A549 (cell line): ENCODE data around the gene CRELD1. TPM values are rescaled to one million over a fixed set of nuclear protein-coding genes. Genes with fewer than 3 reads are reported as not detected.

Source experiments
- ATAC-seq, 2 experiments: fragments of 200-7000 bp in 1 of 2; fragments of >200 bp in 1 of 2; cut with Nextera tagmentation in 1 of 2; cut with Tn5 transposase in 1 of 2; 3 replicates each; pipeline versions ENCODE4 v1.8.0 to v1.9.1; 2018 to 2020; ENCODE audit warnings: mild to moderate bottlenecking in 1 of 2, moderate library complexity in 1 of 2
- CTCF ChIA-PET: fragments of 300-600 bp; sonication (Branson Sonifier 250); formaldehyde crosslinking; extraction: SDS; loops from one replicate; lab custom pipeline; 2021; ENCODE audit warnings: antibody characterized with exemption, inconsistent platforms; lab: Yijun Ruan, JAX
- POLR2A ChIA-PET: fragments of 350-600 bp; formaldehyde crosslinking; extraction: SDS; loops from one replicate; lab custom pipeline; 2021; ENCODE audit warnings: antibody characterized with exemption, inconsistent platforms; lab: Yijun Ruan, JAX
- DNase-seq, 2 experiments: peaks; one replicate each; pipeline versions ENCODE4 v3.0.0 to v3.0.0-alpha.2; 2011 to 2016; ENCODE audit warnings: low read depth in 1 of 2, low spot score in 1 of 2
- FAIRE-seq: peaks from 2 replicates; lab custom pipeline; 2011; peaks lifted over from hg19 to GRCh38; lab: Jason Lieb, UNC
- H3K27ac ChIP-seq, 2 experiments: fragments of >200 bp; sonication (Bioruptor Twin); formaldehyde crosslinking; 3 replicates each; pipeline ENCODE4 v1.5.1; 2016 to 2017
- H3K4me1 ChIP-seq: fragments of >200 bp; sonication (Bioruptor Twin); formaldehyde crosslinking; 3 replicates; pipeline ENCODE4 v1.6.1; 2016
- H3K4me2 ChIP-seq: fragments of >200 bp; sonication (Bioruptor Twin); formaldehyde crosslinking; 3 replicates; pipeline ENCODE4 v1.6.1; 2016
- H3K4me3 ChIP-seq: fragments of >200 bp; sonication (Bioruptor Twin); formaldehyde crosslinking; 3 replicates; pipeline ENCODE4 v1.5.1; 2016
- H3K9me3 ChIP-seq: fragments of >200 bp; sonication (Bioruptor Twin); formaldehyde crosslinking; 3 replicates; pipeline ENCODE4 v1.6.1; 2016
- CHD2 ChIP-seq: fragments of 150-350 bp; IDR thresholded peaks from 2 replicates; pipeline ENCODE4 v1.6.1; 2014; ENCODE audit warnings: low read length; ENCODE audit not compliant: partially characterized antibody
- CHD4 ChIP-seq: fragments of 200-600 bp; sonication (generic); IDR thresholded peaks from 2 replicates; pipeline ENCODE4 v1.6.1; 2016; ENCODE audit warnings: antibody characterized with exemption, mild to moderate bottlenecking, borderline replicate concordance
- EHF ChIP-seq: fragments of 250-450 bp; sonication (Bioruptor Pico); IDR thresholded peaks from 2 replicates; pipeline ENCODE4 v1.5.0; 2020; ENCODE audit warnings: mild to moderate bottlenecking
- EP300 ChIP-seq, 2 experiments: fragments of >200 bp; sonication (Bioruptor Twin); formaldehyde crosslinking; IDR thresholded peaks; 2 replicates in 1 of 2; 3 replicates in 1 of 2; pipeline ENCODE4 v1.6.1; 2016 to 2017
- FOXS1 ChIP-seq: fragments of 250-450 bp; sonication (Bioruptor Pico); IDR thresholded peaks from 2 replicates; pipeline ENCODE4 v1.5.0; 2020; ENCODE audit warnings: mild to moderate bottlenecking, moderate library complexity
- GATA3 ChIP-seq: IDR thresholded peaks from 2 replicates; pipeline ENCODE4 v1.6.1; 2012; ENCODE audit warnings: borderline replicate concordance
- HDAC2 ChIP-seq: fragments of 200-600 bp; sonication (generic); IDR thresholded peaks from 2 replicates; pipeline ENCODE4 v1.6.1; 2016
- HEYL ChIP-seq: fragments of 250-450 bp; sonication (Bioruptor Pico); IDR thresholded peaks from 2 replicates; pipeline ENCODE4 v1.8.0; 2021; ENCODE audit warnings: mild to moderate bottlenecking, moderate library complexity
- HOXA7 ChIP-seq: fragments of 250-450 bp; sonication (Bioruptor Pico); IDR thresholded peaks from 2 replicates; pipeline ENCODE4 v1.5.0; 2020; ENCODE audit warnings: mild to moderate bottlenecking, moderate library complexity
- HOXB5 ChIP-seq: fragments of 250-450 bp; sonication (Bioruptor Pico); IDR thresholded peaks from 2 replicates; pipeline ENCODE4 v1.5.0; 2020; ENCODE audit warnings: mild to moderate bottlenecking, moderate library complexity
- JUNB ChIP-seq: fragments of >200 bp; sonication (Bioruptor Twin); formaldehyde crosslinking; IDR thresholded peaks from 2 replicates; pipeline ENCODE4 v1.6.1; 2016
- MAZ ChIP-seq: fragments of 150-350 bp; IDR thresholded peaks from 2 replicates; pipeline ENCODE4 v1.6.1; 2014; ENCODE audit warnings: antibody characterized with exemption, low read depth, low read length, borderline replicate concordance
- POLR2AphosphoS2 ChIP-seq: conservative IDR thresholded peaks from 2 replicates; pipeline ENCODE4 v1.6.1; 2012; ENCODE audit warnings: low read length, improper control_type of control experiment, inconsistent platforms
- REST ChIP-seq: fragments of 200-600 bp; sonication (generic); IDR thresholded peaks from 2 replicates; pipeline ENCODE4 v1.6.1; 2016; ENCODE audit warnings: antibody characterized with exemption, mild to moderate bottlenecking, moderate library complexity
- RNF2 ChIP-seq: fragments of 200-600 bp; sonication (generic); IDR thresholded peaks from 2 replicates; pipeline ENCODE4 v1.6.1; 2016; ENCODE audit warnings: low read depth, mild to moderate bottlenecking, antibody characterized with exemption, moderate library complexity, borderline replicate concordance
- ZC3H11A ChIP-seq: fragments of 450-650 bp; IDR thresholded peaks from 2 replicates; pipeline ENCODE4 v1.6.1; 2014; ENCODE audit warnings: antibody characterized with exemption, mild to moderate bottlenecking
- ZFP36 ChIP-seq: fragments of 450-650 bp; IDR thresholded peaks from 2 replicates; pipeline ENCODE4 v1.6.1; 2014; ENCODE audit warnings: borderline replicate concordance; ENCODE audit not compliant: partially characterized antibody
- ZNF302 ChIP-seq: fragments of 250-450 bp; sonication (Bioruptor Pico); IDR thresholded peaks from 2 replicates; pipeline ENCODE4 v1.9.0; 2021; ENCODE audit warnings: inconsistent platforms, mild to moderate bottlenecking, moderate library complexity
- ZSCAN20 ChIP-seq: fragments of 250-450 bp; sonication (Bioruptor Pico); IDR thresholded peaks from 2 replicates; pipeline ENCODE4 v1.8.0; 2022; ENCODE audit warnings: mild to moderate bottlenecking, moderate library complexity
- WGBS: methylation state at CpG from one replicate; pipeline ENCODE4 v1.1.6; 2017; ENCODE audit errors: missing lambda C conversion rate; 5-methylcytosine and 5-hydroxymethylcytosine counted together
- polyA plus RNA-seq, 4 experiments: library from polyadenylated mRNA; depleted of rRNA in 3 of 4; stranded (reverse); fragments of >200 nt; fragmentation: RNase III in 1 of 4; extraction: RNeasy Plus Mini Kit Qiagen cat#74134 plus additional on column Dnase treatment in 1 of 4; gene quantifications; 2 replicates in 3 of 4; 3 replicates in 1 of 4; pipeline ENCODE4 v1.2.3, GENCODE V29; 2011 to 2017
- TF ChIP-seq, protein P1 (sequence below): fragments of 250-450 bp; sonication (Bioruptor Pico); IDR thresholded peaks from 2 replicates; pipeline ENCODE4 v1.5.0; 2020; ENCODE audit warnings: low read depth, mild to moderate bottlenecking, moderate library complexity
- TF ChIP-seq, protein P2 (sequence below): fragments of 250-450 bp; sonication (Bioruptor Pico); IDR thresholded peaks from 2 replicates; pipeline ENCODE4 v1.5.0; 2021; ENCODE audit warnings: mild to moderate bottlenecking, moderate library complexity, borderline replicate concordance

The CRELD1 gene
- polyA plus RNA-seq, 2 of the 4 experiments (the other 2 are of a cell fraction) = 11.1 to 13.9 TPM

- 89% methylated on average over 8 of the region's 10 CpGs for WGBS
- H3K27ac ChIP-seq = peak overlapping the region; percentile 84 to 89; a peak in 4 of 6 replicates
- peak overlapping the region; percentile 98 for H3K4me2 ChIP-seq
- FAIRE-seq (no peak), ATAC-seq (no peak), DNase-seq (no peak)
- no peak for TF ChIP-seq HOXB5 (CRISPR knock-in tag)
- TF ChIP-seq, protein P1, sequence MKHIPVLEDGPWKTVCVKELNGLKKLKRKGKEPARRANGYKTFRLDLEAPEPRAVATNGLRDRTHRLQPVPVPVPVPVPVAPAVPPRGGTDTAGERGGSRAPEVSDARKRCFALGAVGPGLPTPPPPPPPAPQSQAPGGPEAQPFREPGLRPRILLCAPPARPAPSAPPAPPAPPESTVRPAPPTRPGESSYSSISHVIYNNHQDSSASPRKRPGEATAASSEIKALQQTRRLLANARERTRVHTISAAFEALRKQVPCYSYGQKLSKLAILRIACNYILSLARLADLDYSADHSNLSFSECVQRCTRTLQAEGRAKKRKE = no peak
- TF ChIP-seq GATA3 = no peak
- no peak for TF ChIP-seq POLR2AphosphoS2
- no peak for TF ChIP-seq FOXS1 (CRISPR knock-in tag)
- TF ChIP-seq ZFP36 = no peak
- TF ChIP-seq HEYL (CRISPR knock-in tag) = no peak
- TF ChIP-seq HDAC2 = no peak
- TF ChIP-seq JUNB = no peak
- TF ChIP-seq REST = no peak
- no peak for TF ChIP-seq EHF (CRISPR knock-in tag)
- TF ChIP-seq ZNF302 (CRISPR knock-in tag) = no peak
- TF ChIP-seq ZSCAN20 (CRISPR knock-in tag) = no peak
- TF ChIP-seq, protein P2, sequence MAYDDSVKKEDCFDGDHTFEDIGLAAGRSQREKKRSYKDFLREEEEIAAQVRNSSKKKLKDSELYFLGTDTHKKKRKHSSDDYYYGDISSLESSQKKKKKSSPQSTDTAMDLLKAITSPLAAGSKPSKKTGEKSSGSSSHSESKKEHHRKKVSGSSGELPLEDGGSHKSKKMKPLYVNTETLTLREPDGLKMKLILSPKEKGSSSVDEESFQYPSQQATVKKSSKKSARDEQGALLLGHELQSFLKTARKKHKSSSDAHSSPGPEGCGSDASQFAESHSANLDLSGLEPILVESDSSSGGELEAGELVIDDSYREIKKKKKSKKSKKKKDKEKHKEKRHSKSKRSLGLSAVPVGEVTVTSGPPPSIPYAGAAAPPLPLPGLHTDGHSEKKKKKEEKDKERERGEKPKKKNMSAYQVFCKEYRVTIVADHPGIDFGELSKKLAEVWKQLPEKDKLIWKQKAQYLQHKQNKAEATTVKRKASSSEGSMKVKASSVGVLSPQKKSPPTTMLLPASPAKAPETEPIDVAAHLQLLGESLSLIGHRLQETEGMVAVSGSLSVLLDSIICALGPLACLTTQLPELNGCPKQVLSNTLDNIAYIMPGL (CRISPR knock-in tag) = no peak
- TF ChIP-seq MAZ = no peak
- TF ChIP-seq RNF2 = no peak
- TF ChIP-seq EP300 (IDR thresholded peaks at IDR 0.05) = no peak
- no peak for TF ChIP-seq CHD4
- no peak for TF ChIP-seq CHD2
- ChIA-PET POLR2A (no interaction called here), CTCF (interaction anchor here (0.7 to 11.4 kb wide), 3 partner anchors 14 to 91 kb away, joined by 5 to 73 read pairs (median 54); partner anchors contain the start of gene CRELD1)
- no peak overlapping the region for H3K4me3 ChIP-seq
- peaks cover 29% of the 10 kb centered on the region for H3K4me1 ChIP-seq
- H3K9me3 ChIP-seq = no peaks in the 10 kb centered on the region
Observed at GRCh38 chr3:9917820-9918219, 15.8 kb upstream of the CRELD1 start.

GRCh38 chr3:9918261-9919038 is 15.2 kb upstream of the CRELD1 start:
- no peak overlapping the region for H3K4me2 ChIP-seq
- ATAC-seq (no peak), FAIRE-seq (no peak), DNase-seq (no peak)
- CTCF ChIA-PET = interaction anchor here (0.7 to 6.7 kb wide), 2 partner anchors 14 to 92 kb away, joined by 5 to 54 read pairs; partner anchors contain the start of gene CRELD1
- TF ChIP-seq CHD4 = no peak
- no peak for TF ChIP-seq RNF2
- no peak for TF ChIP-seq ZC3H11A
- TF ChIP-seq HOXA7 = no peak
- 96% methylated on average over 8 of the region's 8 CpGs for WGBS
- H3K27ac ChIP-seq = no peak overlapping the region
- H3K9me3 ChIP-seq = no peaks in the 10 kb centered on the region
- no peak overlapping the region for H3K4me3 ChIP-seq
- peaks cover 22% of the 10 kb centered on the region for H3K4me1 ChIP-seq
- POLR2A ChIA-PET = no interaction called here
